ENCODE data around the gene ITGA11. TPM values are rescaled to one million over a fixed set of nuclear protein-coding genes. Genes with fewer than 3 reads are reported as not detected.
A peak's percentile ranks its signal among the peaks of the same experiment; 100 is the strongest.

The ITGA11 gene
- polyA plus RNA-seq, 1 of the 3 experiments (the other 2 are of a cell fraction) = 0.49 TPM

DNA sequence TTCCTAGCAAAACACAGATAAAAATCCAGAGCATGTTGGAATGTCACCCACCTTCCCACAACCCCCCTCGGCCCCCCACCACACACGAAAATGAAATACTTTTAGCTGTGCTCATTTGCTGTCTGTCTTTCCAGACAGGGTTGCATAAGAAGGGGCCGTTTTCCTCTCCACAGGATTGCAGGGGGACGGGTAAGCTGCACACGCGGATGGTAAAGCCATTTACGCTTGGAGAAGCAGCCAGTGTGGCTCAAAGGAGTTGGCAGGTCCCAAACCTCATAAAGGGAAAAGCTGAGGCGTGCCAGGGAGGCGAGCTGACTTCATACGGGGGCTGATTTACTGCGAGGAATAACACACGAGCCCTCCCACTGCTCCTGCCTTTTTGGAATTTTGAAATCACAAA, 47.4 kb upstream of the ITGA11 start:
- ChIA-PET CTCF (interaction anchor here (1.3 kb wide), 1 partner anchor 75 kb away, joined by 3 read pairs; no protein-coding TSS in a partner anchor), POLR2A (no interaction called here)
- peaks cover 0 to 2% of the 10 kb centered on the region in 2 experiments; a peak in 1 of 4 replicates for H3K4me1 ChIP-seq (ENCODE audit: control insufficient read depth in 1 of 2, insufficient read depth in 2 of 2, low read depth in 1 of 2, low read length in 1 of 2)
- H4K20me1 ChIP-seq (ENCODE audit: insufficient read depth) = no peaks in the 10 kb centered on the region
- TF ChIP-seq, protein P1, sequence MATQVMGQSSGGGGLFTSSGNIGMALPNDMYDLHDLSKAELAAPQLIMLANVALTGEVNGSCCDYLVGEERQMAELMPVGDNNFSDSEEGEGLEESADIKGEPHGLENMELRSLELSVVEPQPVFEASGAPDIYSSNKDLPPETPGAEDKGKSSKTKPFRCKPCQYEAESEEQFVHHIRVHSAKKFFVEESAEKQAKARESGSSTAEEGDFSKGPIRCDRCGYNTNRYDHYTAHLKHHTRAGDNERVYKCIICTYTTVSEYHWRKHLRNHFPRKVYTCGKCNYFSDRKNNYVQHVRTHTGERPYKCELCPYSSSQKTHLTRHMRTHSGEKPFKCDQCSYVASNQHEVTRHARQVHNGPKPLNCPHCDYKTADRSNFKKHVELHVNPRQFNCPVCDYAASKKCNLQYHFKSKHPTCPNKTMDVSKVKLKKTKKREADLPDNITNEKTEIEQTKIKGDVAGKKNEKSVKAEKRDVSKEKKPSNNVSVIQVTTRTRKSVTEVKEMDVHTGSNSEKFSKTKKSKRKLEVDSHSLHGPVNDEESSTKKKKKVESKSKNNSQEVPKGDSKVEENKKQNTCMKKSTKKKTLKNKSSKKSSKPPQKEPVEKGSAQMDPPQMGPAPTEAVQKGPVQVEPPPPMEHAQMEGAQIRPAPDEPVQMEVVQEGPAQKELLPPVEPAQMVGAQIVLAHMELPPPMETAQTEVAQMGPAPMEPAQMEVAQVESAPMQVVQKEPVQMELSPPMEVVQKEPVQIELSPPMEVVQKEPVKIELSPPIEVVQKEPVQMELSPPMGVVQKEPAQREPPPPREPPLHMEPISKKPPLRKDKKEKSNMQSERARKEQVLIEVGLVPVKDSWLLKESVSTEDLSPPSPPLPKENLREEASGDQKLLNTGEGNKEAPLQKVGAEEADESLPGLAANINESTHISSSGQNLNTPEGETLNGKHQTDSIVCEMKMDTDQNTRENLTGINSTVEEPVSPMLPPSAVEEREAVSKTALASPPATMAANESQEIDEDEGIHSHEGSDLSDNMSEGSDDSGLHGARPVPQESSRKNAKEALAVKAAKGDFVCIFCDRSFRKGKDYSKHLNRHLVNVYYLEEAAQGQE (IDR thresholded peaks at IDR 0.05; ENCODE audit: low read depth, low read length) = no peak
- TF ChIP-seq, protein P2, sequence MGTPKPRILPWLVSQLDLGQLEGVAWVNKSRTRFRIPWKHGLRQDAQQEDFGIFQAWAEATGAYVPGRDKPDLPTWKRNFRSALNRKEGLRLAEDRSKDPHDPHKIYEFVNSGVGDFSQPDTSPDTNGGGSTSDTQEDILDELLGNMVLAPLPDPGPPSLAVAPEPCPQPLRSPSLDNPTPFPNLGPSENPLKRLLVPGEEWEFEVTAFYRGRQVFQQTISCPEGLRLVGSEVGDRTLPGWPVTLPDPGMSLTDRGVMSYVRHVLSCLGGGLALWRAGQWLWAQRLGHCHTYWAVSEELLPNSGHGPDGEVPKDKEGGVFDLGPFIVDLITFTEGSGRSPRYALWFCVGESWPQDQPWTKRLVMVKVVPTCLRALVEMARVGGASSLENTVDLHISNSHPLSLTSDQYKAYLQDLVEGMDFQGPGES (IDR thresholded peaks at IDR 0.05; ENCODE audit: low read depth, low read length) = no peak
- TF ChIP-seq EP300 (IDR thresholded peaks at IDR 0.05; ENCODE audit: borderline replicate concordance in 1 of 2, low read depth in 1 of 2, low read length in 1 of 2) (no peak), POLR2AphosphoS5 (IDR thresholded peaks at IDR 0.05; ENCODE audit: low read depth, low read length) (no peak), MXI1 (IDR thresholded peaks at IDR 0.05; ENCODE audit: low read depth, low read length) (no peak)
- TF ChIP-seq, protein P3, sequence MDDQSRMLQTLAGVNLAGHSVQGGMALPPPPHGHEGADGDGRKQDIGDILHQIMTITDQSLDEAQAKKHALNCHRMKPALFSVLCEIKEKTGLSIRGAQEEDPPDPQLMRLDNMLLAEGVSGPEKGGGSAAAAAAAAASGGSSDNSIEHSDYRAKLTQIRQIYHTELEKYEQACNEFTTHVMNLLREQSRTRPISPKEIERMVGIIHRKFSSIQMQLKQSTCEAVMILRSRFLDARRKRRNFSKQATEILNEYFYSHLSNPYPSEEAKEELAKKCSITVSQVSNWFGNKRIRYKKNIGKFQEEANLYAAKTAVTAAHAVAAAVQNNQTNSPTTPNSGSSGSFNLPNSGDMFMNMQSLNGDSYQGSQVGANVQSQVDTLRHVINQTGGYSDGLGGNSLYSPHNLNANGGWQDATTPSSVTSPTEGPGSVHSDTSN (IDR thresholded peaks at IDR 0.05) = no peak
- no peaks in the 10 kb centered on the region for H3K36me3 ChIP-seq (replicated peaks in 1 of 2; ENCODE audit: control insufficient read depth in 1 of 2, insufficient read depth in 2 of 2, low read length in 1 of 2)
- no peak for DNase-seq
- H3K4me3 ChIP-seq (ENCODE audit: low read depth in 2 of 2, low read length in 1 of 2) = no peak overlapping the region
- no peaks in the 10 kb centered on the region for H3F3A ChIP-seq (replicated peaks; ENCODE audit: insufficient read depth)
- WGBS (ENCODE audit: low lambda C conversion rate) = 46% methylated on average over 12 of the region's 12 CpGs
- H3K4me2 ChIP-seq = 0 out of 2 replicates have a peak overlapping the region, but pooled peaks have one; percentile 22
- H3K27me3 ChIP-seq (ENCODE audit: insufficient read depth) = no peaks in the 10 kb centered on the region
- H3K27ac ChIP-seq (ENCODE audit: low read depth in 2 of 2, low read length in 1 of 2) = no peak overlapping the region
- no peaks in the 10 kb centered on the region for H3K79me2 ChIP-seq (ENCODE audit: insufficient read depth)
- no peak overlapping the region for H2AFZ ChIP-seq (ENCODE audit: low read depth)
- H3K9me3 ChIP-seq = no peaks in the 10 kb centered on the region
- no peaks in the 10 kb centered on the region for H3K9me2 ChIP-seq
- H3K9ac ChIP-seq = no peak overlapping the region

DNA sequence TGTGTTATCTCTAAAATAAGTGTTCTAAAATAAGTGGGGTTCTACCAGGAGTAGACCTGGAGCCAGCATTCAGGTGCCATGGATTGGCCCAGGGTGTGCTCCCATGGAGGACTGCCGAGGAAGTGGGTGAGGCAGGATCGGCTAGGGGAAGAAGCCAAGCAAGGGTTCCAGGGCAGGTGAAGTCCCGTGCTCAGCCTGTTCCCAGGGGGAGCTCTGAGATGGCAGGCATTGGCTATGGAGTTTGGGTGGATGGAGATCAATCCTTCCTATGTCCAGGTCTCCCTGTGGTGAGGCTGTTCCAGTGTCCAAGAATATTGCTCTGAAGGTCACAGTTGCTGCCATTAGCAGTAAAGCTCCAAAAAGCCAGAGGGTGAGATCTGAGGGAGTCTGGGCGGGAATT, 46.9 kb upstream of the ITGA11 start:
- no peaks in the 10 kb centered on the region for H3K36me3 ChIP-seq (replicated peaks in 1 of 2; ENCODE audit: control insufficient read depth in 1 of 2, insufficient read depth in 2 of 2, low read length in 1 of 2)
- no peak overlapping the region for H2AFZ ChIP-seq (ENCODE audit: low read depth)
- WGBS (ENCODE audit: low lambda C conversion rate) = 58% methylated on average over 4 of the region's 4 CpGs
- POLR2A ChIA-PET = no interaction called here
- no peaks in the 10 kb centered on the region for H3K4me1 ChIP-seq (ENCODE audit: control insufficient read depth in 1 of 2, insufficient read depth in 2 of 2, low read depth in 1 of 2, low read length in 1 of 2)
- H3K4me3 ChIP-seq (ENCODE audit: low read depth in 2 of 2, low read length in 1 of 2) = no peak overlapping the region
- no peaks in the 10 kb centered on the region for H3K79me2 ChIP-seq (ENCODE audit: insufficient read depth)
- no peaks in the 10 kb centered on the region for H3K9me3 ChIP-seq
- no peaks in the 10 kb centered on the region for H3F3A ChIP-seq (replicated peaks; ENCODE audit: insufficient read depth)
- no peak for DNase-seq
- no peaks in the 10 kb centered on the region for H3K27me3 ChIP-seq (ENCODE audit: insufficient read depth)
- no peaks in the 10 kb centered on the region for H3K9me2 ChIP-seq
- H3K4me2 ChIP-seq = no peak overlapping the region
- CTCF ChIA-PET = no interaction called here
- H4K20me1 ChIP-seq (ENCODE audit: insufficient read depth) = no peaks in the 10 kb centered on the region
- no peak overlapping the region for H3K27ac ChIP-seq (ENCODE audit: low read depth in 2 of 2, low read length in 1 of 2)
- H3K9ac ChIP-seq = no peak overlapping the region
- TF ChIP-seq FOSL2 (IDR thresholded peaks at IDR 0.05; ENCODE audit: borderline replicate concordance, low read depth) (no peak), TAF1 (IDR thresholded peaks at IDR 0.05; ENCODE audit: borderline replicate concordance, low read depth, low read length) (no peak), RXRA (IDR thresholded peaks at IDR 0.05; ENCODE audit: borderline replicate concordance, low read depth) (no peak), GABPA (IDR thresholded peaks at IDR 0.05; ENCODE audit: low read depth) (no peak)
- TF ChIP-seq, protein P4, sequence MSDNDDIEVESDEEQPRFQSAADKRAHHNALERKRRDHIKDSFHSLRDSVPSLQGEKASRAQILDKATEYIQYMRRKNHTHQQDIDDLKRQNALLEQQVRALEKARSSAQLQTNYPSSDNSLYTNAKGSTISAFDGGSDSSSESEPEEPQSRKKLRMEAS (IDR thresholded peaks at IDR 0.05; ENCODE audit: low read depth) = no peak
- TF ChIP-seq, protein P5, sequence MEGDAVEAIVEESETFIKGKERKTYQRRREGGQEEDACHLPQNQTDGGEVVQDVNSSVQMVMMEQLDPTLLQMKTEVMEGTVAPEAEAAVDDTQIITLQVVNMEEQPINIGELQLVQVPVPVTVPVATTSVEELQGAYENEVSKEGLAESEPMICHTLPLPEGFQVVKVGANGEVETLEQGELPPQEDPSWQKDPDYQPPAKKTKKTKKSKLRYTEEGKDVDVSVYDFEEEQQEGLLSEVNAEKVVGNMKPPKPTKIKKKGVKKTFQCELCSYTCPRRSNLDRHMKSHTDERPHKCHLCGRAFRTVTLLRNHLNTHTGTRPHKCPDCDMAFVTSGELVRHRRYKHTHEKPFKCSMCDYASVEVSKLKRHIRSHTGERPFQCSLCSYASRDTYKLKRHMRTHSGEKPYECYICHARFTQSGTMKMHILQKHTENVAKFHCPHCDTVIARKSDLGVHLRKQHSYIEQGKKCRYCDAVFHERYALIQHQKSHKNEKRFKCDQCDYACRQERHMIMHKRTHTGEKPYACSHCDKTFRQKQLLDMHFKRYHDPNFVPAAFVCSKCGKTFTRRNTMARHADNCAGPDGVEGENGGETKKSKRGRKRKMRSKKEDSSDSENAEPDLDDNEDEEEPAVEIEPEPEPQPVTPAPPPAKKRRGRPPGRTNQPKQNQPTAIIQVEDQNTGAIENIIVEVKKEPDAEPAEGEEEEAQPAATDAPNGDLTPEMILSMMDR (IDR thresholded peaks at IDR 0.05) = no peak
- TF ChIP-seq, protein P1 (IDR thresholded peaks at IDR 0.05; ENCODE audit: low read depth, low read length) = no peak
- TF ChIP-seq, protein P6, sequence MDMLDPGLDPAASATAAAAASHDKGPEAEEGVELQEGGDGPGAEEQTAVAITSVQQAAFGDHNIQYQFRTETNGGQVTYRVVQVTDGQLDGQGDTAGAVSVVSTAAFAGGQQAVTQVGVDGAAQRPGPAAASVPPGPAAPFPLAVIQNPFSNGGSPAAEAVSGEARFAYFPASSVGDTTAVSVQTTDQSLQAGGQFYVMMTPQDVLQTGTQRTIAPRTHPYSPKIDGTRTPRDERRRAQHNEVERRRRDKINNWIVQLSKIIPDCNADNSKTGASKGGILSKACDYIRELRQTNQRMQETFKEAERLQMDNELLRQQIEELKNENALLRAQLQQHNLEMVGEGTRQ (IDR thresholded peaks at IDR 0.05; ENCODE audit: borderline replicate concordance, low read depth, low read length) = no peak

Measured in SK-N-SH (cell line).